T-helper 1 cell treated with Interleukin-12 subunit alpha and Interleukin-12 subunit beta and Interleukin-4 antibody, amounts not matched to agents 30 μg/mL and 1 μg/mL, for 36 hours (primary cell): ENCODE data around the gene ABI2.

Experiments used
- H3K27ac Mint-ChIP-seq: one replicate; pipeline ENCODE4 v1.8.0; 2021; ENCODE audit warnings: mild to moderate bottlenecking, mixed read lengths
- H3K27me3 Mint-ChIP-seq: one replicate; pipeline ENCODE4 v1.8.0; 2021; ENCODE audit warnings: low read depth, mixed read lengths
- H3K36me3 Mint-ChIP-seq: one replicate; pipeline ENCODE4 v1.8.0; 2021; ENCODE audit warnings: low read depth, mixed read lengths
- H3K4me1 Mint-ChIP-seq: one replicate; pipeline ENCODE4 v1.8.0; 2021; ENCODE audit warnings: low read depth, mixed read lengths
- H3K4me3 Mint-ChIP-seq: one replicate; pipeline ENCODE4 v1.8.0; 2021; ENCODE audit warnings: mild to moderate bottlenecking, moderate library complexity, mixed read lengths
- H3K9me3 Mint-ChIP-seq: one replicate; pipeline ENCODE4 v1.8.0; 2021; ENCODE audit warnings: mixed read lengths

The ABI2 gene

GRCh38 chr2:203431391-203432185, 103.4 kb downstream of the ABI2 start:
- Mint-ChIP-seq H3K27me3 (no peaks in the 10 kb centered on the region), H3K4me3 (no peak overlapping the region), H3K9me3 (no peaks in the 10 kb centered on the region), H3K4me1 (peaks cover 3% of the 10 kb centered on the region), H3K27ac (no peak overlapping the region), H3K36me3 (peaks cover 7% of the 10 kb centered on the region)

GRCh38 chr2:203432811-203433210, 104.6 kb downstream of the ABI2 start:
- Mint-ChIP-seq H3K27ac (no peak overlapping the region), H3K36me3 (peaks cover 5% of the 10 kb centered on the region), H3K4me1 (no peaks in the 10 kb centered on the region), H3K27me3 (no peaks in the 10 kb centered on the region), H3K9me3 (no peaks in the 10 kb centered on the region), H3K4me3 (no peak overlapping the region)

- Mint-ChIP-seq H3K9me3 (no peaks in the 10 kb centered on the region), H3K4me3 (no peak overlapping the region), H3K36me3 (peaks cover 5% of the 10 kb centered on the region), H3K4me1 (no peaks in the 10 kb centered on the region), H3K27ac (no peak overlapping the region), H3K27me3 (no peaks in the 10 kb centered on the region)
Observed at GRCh38 chr2:203436496-203436895, 108.3 kb downstream of the ABI2 start.

GRCh38 chr2:203437511-203437910, 109.3 kb downstream of the ABI2 start:
- Mint-ChIP-seq H3K36me3 (peaks cover 4% of the 10 kb centered on the region), H3K4me3 (no peak overlapping the region), H3K9me3 (no peaks in the 10 kb centered on the region), H3K27ac (no peak overlapping the region), H3K4me1 (no peaks in the 10 kb centered on the region), H3K27me3 (no peaks in the 10 kb centered on the region)

GRCh38 chr2:203438528-203438927, 110.3 kb downstream of the ABI2 start:
- H3K4me1 Mint-ChIP-seq: no peaks in the 10 kb centered on the region
- no peaks in the 10 kb centered on the region for H3K27me3 Mint-ChIP-seq
- no peaks in the 10 kb centered on the region for H3K9me3 Mint-ChIP-seq
- H3K27ac Mint-ChIP-seq: no peak overlapping the region
- H3K4me3 Mint-ChIP-seq: no peak overlapping the region
- no peaks in the 10 kb centered on the region for H3K36me3 Mint-ChIP-seq

- H3K9me3 Mint-ChIP-seq: no peaks in the 10 kb centered on the region
- H3K27me3 Mint-ChIP-seq: no peaks in the 10 kb centered on the region
- H3K4me1 Mint-ChIP-seq: peaks cover 4% of the 10 kb centered on the region
- no peak overlapping the region for H3K27ac Mint-ChIP-seq
- no peak overlapping the region for H3K4me3 Mint-ChIP-seq
- no peaks in the 10 kb centered on the region for H3K36me3 Mint-ChIP-seq
Observed at GRCh38 chr2:203440671-203441070, 112.5 kb downstream of the ABI2 start.

GRCh38 chr2:203441463-203441862, 113.3 kb downstream of the ABI2 start:
- H3K27me3 Mint-ChIP-seq: no peaks in the 10 kb centered on the region
- H3K9me3 Mint-ChIP-seq: no peaks in the 10 kb centered on the region
- H3K4me1 Mint-ChIP-seq: peaks cover 12% of the 10 kb centered on the region
- H3K36me3 Mint-ChIP-seq: no peaks in the 10 kb centered on the region
- no peak overlapping the region for H3K27ac Mint-ChIP-seq
- H3K4me3 Mint-ChIP-seq: no peak overlapping the region

GRCh38 chr2:203442463-203442862, 114.3 kb downstream of the ABI2 start:
- peaks cover 13% of the 10 kb centered on the region for H3K4me1 Mint-ChIP-seq
- H3K4me3 Mint-ChIP-seq: no peak overlapping the region
- no peaks in the 10 kb centered on the region for H3K36me3 Mint-ChIP-seq
- H3K27me3 Mint-ChIP-seq: no peaks in the 10 kb centered on the region
- no peak overlapping the region for H3K27ac Mint-ChIP-seq
- no peaks in the 10 kb centered on the region for H3K9me3 Mint-ChIP-seq

GRCh38 chr2:203444738-203445137, 116.5 kb downstream of the ABI2 start:
- no peak overlapping the region for H3K27ac Mint-ChIP-seq
- H3K9me3 Mint-ChIP-seq: no peaks in the 10 kb centered on the region
- H3K36me3 Mint-ChIP-seq: peaks cover 4% of the 10 kb centered on the region
- H3K4me1 Mint-ChIP-seq: peaks cover 17% of the 10 kb centered on the region
- H3K4me3 Mint-ChIP-seq: no peak overlapping the region
- no peaks in the 10 kb centered on the region for H3K27me3 Mint-ChIP-seq

GRCh38 chr2:203446071-203446481, 117.9 kb downstream of the ABI2 start:
- Mint-ChIP-seq H3K9me3 (no peaks in the 10 kb centered on the region), H3K27me3 (no peaks in the 10 kb centered on the region), H3K4me1 (peaks cover 17% of the 10 kb centered on the region), H3K36me3 (peaks cover 4% of the 10 kb centered on the region), H3K27ac (no peak overlapping the region), H3K4me3 (no peak overlapping the region)

GRCh38 chr2:203446780-203447179, 118.6 kb downstream of the ABI2 start:
- H3K4me3 Mint-ChIP-seq: no peak overlapping the region
- no peaks in the 10 kb centered on the region for H3K9me3 Mint-ChIP-seq
- H3K27me3 Mint-ChIP-seq: no peaks in the 10 kb centered on the region
- H3K4me1 Mint-ChIP-seq: peaks cover 17% of the 10 kb centered on the region
- H3K36me3 Mint-ChIP-seq: peaks cover 4% of the 10 kb centered on the region
- no peak overlapping the region for H3K27ac Mint-ChIP-seq

GRCh38 chr2:203450561-203450960, 122.4 kb downstream of the ABI2 start:
- Mint-ChIP-seq H3K9me3 (no peaks in the 10 kb centered on the region), H3K4me1 (peaks cover 15% of the 10 kb centered on the region), H3K4me3 (no peak overlapping the region), H3K27me3 (no peaks in the 10 kb centered on the region), H3K27ac (no peak overlapping the region), H3K36me3 (peaks cover 6% of the 10 kb centered on the region)

- H3K9me3 Mint-ChIP-seq: no peaks in the 10 kb centered on the region
- H3K4me3 Mint-ChIP-seq: no peak overlapping the region
- H3K4me1 Mint-ChIP-seq: peaks cover 12% of the 10 kb centered on the region
- no peak overlapping the region for H3K27ac Mint-ChIP-seq
- no peaks in the 10 kb centered on the region for H3K27me3 Mint-ChIP-seq
- peaks cover 6% of the 10 kb centered on the region for H3K36me3 Mint-ChIP-seq
Observed at GRCh38 chr2:203451011-203451410, 122.8 kb downstream of the ABI2 start.

GRCh38 chr2:203451689-203452088, 123.5 kb downstream of the ABI2 start:
- no peak overlapping the region for H3K27ac Mint-ChIP-seq
- no peaks in the 10 kb centered on the region for H3K9me3 Mint-ChIP-seq
- H3K4me3 Mint-ChIP-seq: no peak overlapping the region
- no peaks in the 10 kb centered on the region for H3K27me3 Mint-ChIP-seq
- peaks cover 5% of the 10 kb centered on the region for H3K4me1 Mint-ChIP-seq
- H3K36me3 Mint-ChIP-seq: peaks cover 6% of the 10 kb centered on the region

- H3K4me3 Mint-ChIP-seq: no peak overlapping the region
- no peak overlapping the region for H3K27ac Mint-ChIP-seq
- no peaks in the 10 kb centered on the region for H3K27me3 Mint-ChIP-seq
- H3K9me3 Mint-ChIP-seq: no peaks in the 10 kb centered on the region
- H3K4me1 Mint-ChIP-seq: peaks cover 2% of the 10 kb centered on the region
- H3K36me3 Mint-ChIP-seq: peaks cover 2% of the 10 kb centered on the region
Observed at GRCh38 chr2:203453858-203454451, 125.8 kb downstream of the ABI2 start.
